Fibroblast of lung (primary cell): ENCODE data around the gene ARFIP2.

ENCODE experiments used
- CTCF ChIP-seq, 2 donors: IDR thresholded peaks in 1 of 2; conservative IDR thresholded peaks in 1 of 2; 1 replicate in 1 of 2; 2 replicates in 1 of 2; pipeline ENCODE4 v1.5.1; 2011 to 2012; ENCODE audit warnings: low read length in 2 of 2, control low read depth in 1 of 2, inconsistent platforms in 1 of 2, low read depth in 1 of 2, mild to moderate bottlenecking in 1 of 2
- EZH2 ChIP-seq: IDR thresholded peaks from 2 replicates; pipeline ENCODE4 v1.5.1; 2012; ENCODE audit warnings: low read length, control low read depth, mild to moderate bottlenecking; ENCODE audit errors: missing control alignments

- no peak for TF ChIP-seq CTCF (conservative IDR thresholded peaks at IDR 0.05 in 1 of 2, IDR thresholded peaks at IDR 0.05 in 1 of 2; ENCODE audit: low read depth in 1 of 2, low read length in 2 of 2)
- TF ChIP-seq EZH2: no peak
These were observed 7.7 kb upstream of the ARFIP2 start for GRCh38 chr11:6488821-6489220.
